ENCODE results near the gene SLC35F6. TPM values are rescaled to one million over a fixed set of nuclear protein-coding genes. Genes with fewer than 3 reads are reported as not detected.

The SLC35F6 gene
- total RNA-seq, 2 experiments from 2014 or later: 10.4 to 15.0 TPM

DNA sequence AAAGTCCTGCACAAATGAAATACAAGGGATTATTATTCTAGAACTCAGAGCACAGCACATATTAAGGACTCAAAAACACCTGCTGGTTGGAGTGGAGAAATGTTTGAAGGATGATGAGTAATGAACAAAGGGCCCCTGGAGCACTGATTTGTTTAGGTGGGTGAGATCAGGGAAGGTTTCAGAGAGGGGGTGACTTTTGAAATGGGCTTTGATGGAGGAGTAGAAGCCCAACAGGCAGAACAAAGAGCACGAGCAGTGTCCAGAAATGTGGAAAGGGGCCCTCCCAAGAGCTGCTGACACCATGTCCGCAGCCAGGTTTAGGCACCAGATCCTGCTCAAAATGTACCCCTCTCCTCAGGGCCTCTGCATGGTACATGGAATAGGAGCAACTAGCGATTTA, 47.7 kb upstream of the SLC35F6 start:
- H3K4me1 ChIP-seq (ENCODE audit: insufficient read depth, low read length, poor library complexity, severe bottlenecking): no peaks in the 10 kb centered on the region
- H3K9me2 ChIP-seq (ENCODE audit: insufficient read depth, low read length): no peaks in the 10 kb centered on the region
- H3K27ac ChIP-seq (ENCODE audit: low read depth, low read length, poor library complexity, severe bottlenecking): no peak overlapping the region
- CTCF ChIA-PET (ENCODE audit: unreplicated experiment): no interaction called here
- no peaks in the 10 kb centered on the region for H3K9me3 ChIP-seq (ENCODE audit: low read length)
- H3K36me3 ChIP-seq (ENCODE audit: insufficient read depth, low read length): no peaks in the 10 kb centered on the region
- BruUV-seq (replicated peaks): no TSS peak
- H2AFZ ChIP-seq (ENCODE audit: low read length): no peak overlapping the region
- DNase-seq (ENCODE audit: low spot score): no peak
- H3K4me3 ChIP-seq (ENCODE audit: low read depth, low read length, poor library complexity, severe bottlenecking): no peak overlapping the region
- POLR2A ChIA-PET: no interaction called here
- no peak overlapping the region for H3K4me2 ChIP-seq (ENCODE audit: low read length)
- H4K20me1 ChIP-seq (ENCODE audit: insufficient read depth, low read length): no peaks in the 10 kb centered on the region
- intact Hi-C loops (cut with micrococcal nuclease; ENCODE audit: unreplicated experiment): no loop called here
- H3K79me2 ChIP-seq (ENCODE audit: insufficient read depth, low read depth, low read length): no peaks in the 10 kb centered on the region
- TF ChIP-seq EZH2phosphoT487 (IDR thresholded peaks at IDR 0.05; ENCODE audit: borderline replicate concordance, low read depth, low read length) (no peak), CTCF (conservative IDR thresholded peaks at IDR 0.05; ENCODE audit: low read length) (no peak)

DNA sequence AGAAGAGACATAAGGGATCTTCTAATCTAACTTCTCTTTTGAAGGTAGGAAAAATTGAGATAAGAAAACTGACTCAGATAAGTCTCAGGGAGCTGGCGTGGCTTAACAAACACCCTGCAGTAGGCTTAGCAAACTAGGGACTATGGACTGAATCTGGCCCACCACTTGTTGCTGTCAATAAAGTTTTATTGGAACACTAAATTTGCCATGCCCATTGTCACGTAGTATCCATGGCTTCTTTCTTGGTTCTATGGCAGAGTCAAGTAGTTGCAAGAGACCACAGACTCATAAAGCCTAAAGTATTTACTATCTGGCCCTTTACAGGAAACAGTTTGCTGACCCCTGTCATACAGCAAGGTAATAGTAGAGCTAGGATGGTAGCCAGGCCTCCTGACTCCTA, 47.3 kb upstream of the SLC35F6 start:
- H3K36me3 ChIP-seq (ENCODE audit: insufficient read depth, low read length): no peaks in the 10 kb centered on the region
- H3K4me3 ChIP-seq (ENCODE audit: low read depth, low read length, poor library complexity, severe bottlenecking): no peak overlapping the region
- POLR2A ChIA-PET: interaction anchor here (0.6 kb wide), 1 partner anchor 40 kb away, joined by 3 read pairs; no protein-coding TSS in a partner anchor
- no peaks in the 10 kb centered on the region for H4K20me1 ChIP-seq (ENCODE audit: insufficient read depth, low read length)
- H3K27ac ChIP-seq (ENCODE audit: low read depth, low read length, poor library complexity, severe bottlenecking): no peak overlapping the region
- intact Hi-C loops (cut with micrococcal nuclease; ENCODE audit: unreplicated experiment): no loop called here
- no peak for TF ChIP-seq CTCF (conservative IDR thresholded peaks at IDR 0.05; ENCODE audit: low read length)
- TF ChIP-seq EZH2phosphoT487 (IDR thresholded peaks at IDR 0.05; ENCODE audit: borderline replicate concordance, low read depth, low read length): no peak
- DNase-seq (ENCODE audit: low spot score): no peak
- no peaks in the 10 kb centered on the region for H3K9me2 ChIP-seq (ENCODE audit: insufficient read depth, low read length)
- CTCF ChIA-PET (ENCODE audit: unreplicated experiment): no interaction called here
- no peak overlapping the region for H2AFZ ChIP-seq (ENCODE audit: low read length)
- no peak overlapping the region for H3K4me2 ChIP-seq (ENCODE audit: low read length)
- H3K4me1 ChIP-seq (ENCODE audit: insufficient read depth, low read length, poor library complexity, severe bottlenecking): no peaks in the 10 kb centered on the region
- no TSS peak for BruUV-seq (replicated peaks)
- H3K9me3 ChIP-seq (ENCODE audit: low read length): no peaks in the 10 kb centered on the region
- no peaks in the 10 kb centered on the region for H3K79me2 ChIP-seq (ENCODE audit: insufficient read depth, low read depth, low read length)

GRCh38 chr2:26717362-26717761, 46.7 kb upstream of the SLC35F6 start:
- no peaks in the 10 kb centered on the region for H3K4me1 ChIP-seq (ENCODE audit: insufficient read depth, low read length, poor library complexity, severe bottlenecking)
- H3K9me2 ChIP-seq (ENCODE audit: insufficient read depth, low read length): no peaks in the 10 kb centered on the region
- TF ChIP-seq EZH2phosphoT487 (IDR thresholded peaks at IDR 0.05; ENCODE audit: borderline replicate concordance, low read depth, low read length) (no peak), CTCF (conservative IDR thresholded peaks at IDR 0.05; ENCODE audit: low read length) (no peak)
- ChIA-PET POLR2A (no interaction called here), CTCF (ENCODE audit: unreplicated experiment) (no interaction called here)
- H3K4me3 ChIP-seq (ENCODE audit: low read depth, low read length, poor library complexity, severe bottlenecking): no peak overlapping the region
- DNase-seq (ENCODE audit: low spot score): no peak
- BruUV-seq (replicated peaks): no TSS peak
- H3K4me2 ChIP-seq (ENCODE audit: low read length): no peak overlapping the region
- intact Hi-C loops (cut with micrococcal nuclease; ENCODE audit: unreplicated experiment): no loop called here
- H3K36me3 ChIP-seq (ENCODE audit: insufficient read depth, low read length): no peaks in the 10 kb centered on the region
- H3K79me2 ChIP-seq (ENCODE audit: insufficient read depth, low read depth, low read length): no peaks in the 10 kb centered on the region
- H4K20me1 ChIP-seq (ENCODE audit: insufficient read depth, low read length): no peaks in the 10 kb centered on the region
- no peaks in the 10 kb centered on the region for H3K9me3 ChIP-seq (ENCODE audit: low read length)
- no peak overlapping the region for H3K27ac ChIP-seq (ENCODE audit: low read depth, low read length, poor library complexity, severe bottlenecking)
- H2AFZ ChIP-seq (ENCODE audit: low read length): no peak overlapping the region
